Measurements from ENCODE around the gene SEH1L.
"Not testable (repeated sequence)": the region's sequence is repeated elsewhere in the genome, so short reads cannot be mapped to it uniquely, and the experiment has no call there.

The SEH1L gene

GRCh38 chr18:12991821-12992179 lies 44.0 kb downstream of the SEH1L start:
- in situ Hi-C loops (cut with MboI; ENCODE audit: low sequenced_read_pairs) = no loop called here

GRCh38 chr18:12993439-12993838 lies 45.6 kb downstream of the SEH1L start:
- in situ Hi-C loops (cut with MboI; ENCODE audit: low sequenced_read_pairs) = no loop called here

GRCh38 chr18:12995424-12995823 lies 47.6 kb downstream of the SEH1L start:
- in situ Hi-C loops (cut with MboI; ENCODE audit: low sequenced_read_pairs) = no loop called here

- in situ Hi-C loops (cut with MboI; ENCODE audit: low sequenced_read_pairs) = no loop called here
Observed at GRCh38 chr18:12995952-12996477, 48.2 kb downstream of the SEH1L start.

- in situ Hi-C loops (cut with MboI; ENCODE audit: low sequenced_read_pairs) = no loop called here
Observed at GRCh38 chr18:12996661-12997292, 49.0 kb downstream of the SEH1L start.

- in situ Hi-C loops (cut with MboI; ENCODE audit: low sequenced_read_pairs) = not testable (repeated sequence)
Observed at GRCh38 chr18:12997330-12997729, 49.5 kb downstream of the SEH1L start.

GRCh38 chr18:12998332-12999060 lies 50.7 kb downstream of the SEH1L start:
- in situ Hi-C loops (cut with MboI; ENCODE audit: low sequenced_read_pairs) = no loop called here

- in situ Hi-C loops (cut with MboI; ENCODE audit: low sequenced_read_pairs) = no loop called here
Observed at GRCh38 chr18:13003466-13003896, 55.7 kb downstream of the SEH1L start.

GRCh38 chr18:13004396-13004795 lies 56.6 kb downstream of the SEH1L start:
- in situ Hi-C loops (cut with MboI; ENCODE audit: low sequenced_read_pairs) = no loop called here

- in situ Hi-C loops (cut with MboI; ENCODE audit: low sequenced_read_pairs) = no loop called here
Observed at GRCh38 chr18:13005289-13005688, 57.5 kb downstream of the SEH1L start.

GRCh38 chr18:13006531-13007247 lies 58.9 kb downstream of the SEH1L start:
- in situ Hi-C loops (cut with MboI; ENCODE audit: low sequenced_read_pairs) = no loop called here

GRCh38 chr18:13007248-13007560 lies 59.4 kb downstream of the SEH1L start:
- in situ Hi-C loops (cut with MboI; ENCODE audit: low sequenced_read_pairs) = no loop called here

- in situ Hi-C loops (cut with MboI; ENCODE audit: low sequenced_read_pairs) = no loop called here
Observed at GRCh38 chr18:13011719-13012118, 63.9 kb downstream of the SEH1L start.

GRCh38 chr18:13014232-13014631 lies 66.4 kb downstream of the SEH1L start:
- in situ Hi-C loops (cut with MboI; ENCODE audit: low sequenced_read_pairs) = no loop called here

- in situ Hi-C loops (cut with MboI; ENCODE audit: low sequenced_read_pairs) = no loop called here
Observed at GRCh38 chr18:13014818-13015217, 67.0 kb downstream of the SEH1L start.

- in situ Hi-C loops (cut with MboI; ENCODE audit: low sequenced_read_pairs) = no loop called here
Observed at GRCh38 chr18:13017247-13017875, 69.5 kb downstream of the SEH1L start.

GRCh38 chr18:13018374-13018773 lies 70.6 kb downstream of the SEH1L start:
- in situ Hi-C loops (cut with MboI; ENCODE audit: low sequenced_read_pairs) = no loop called here

GRCh38 chr18:13019301-13019700 lies 71.5 kb downstream of the SEH1L start:
- in situ Hi-C loops (cut with MboI; ENCODE audit: low sequenced_read_pairs) = no loop called here

GRCh38 chr18:13022644-13023043 lies 74.8 kb downstream of the SEH1L start:
- in situ Hi-C loops (cut with MboI; ENCODE audit: low sequenced_read_pairs) = no loop called here

- in situ Hi-C loops (cut with MboI; ENCODE audit: low sequenced_read_pairs) = no loop called here
Observed at GRCh38 chr18:13025233-13025632, 77.4 kb downstream of the SEH1L start.

- in situ Hi-C loops (cut with MboI; ENCODE audit: low sequenced_read_pairs) = no loop called here
Observed at GRCh38 chr18:13026583-13027270, 78.9 kb downstream of the SEH1L start.
